ENCODE data around the gene SLC38A1. TPM values are rescaled to one million over a fixed set of nuclear protein-coding genes. Genes with fewer than 3 reads are reported as not detected.

The SLC38A1 gene
- total RNA-seq, 4 donors from 2014 or later: 41.9 to 82.3 (median 49.8) TPM

GRCh38 chr12:46246021-46246700 is 22.7 kb downstream of the SLC38A1 start:
- no peak overlapping the region for H3K27ac ChIP-seq
- no peak for DNase-seq
- H3K4me3 ChIP-seq: no peak overlapping the region
- peaks cover 0 to 6% (median 0%) of the 10 kb centered on the region in 3 donors for H3K36me3 ChIP-seq
- H3K9me3 ChIP-seq: no peaks in the 10 kb centered on the region
- no peaks in the 10 kb centered on the region for H3K4me1 ChIP-seq
- TF ChIP-seq CTCF (IDR thresholded peaks at IDR 0.05) (no peak), POLR2A (IDR thresholded peaks at IDR 0.05) (no peak)
- H3K27me3 ChIP-seq: no peaks in the 10 kb centered on the region

DNA sequence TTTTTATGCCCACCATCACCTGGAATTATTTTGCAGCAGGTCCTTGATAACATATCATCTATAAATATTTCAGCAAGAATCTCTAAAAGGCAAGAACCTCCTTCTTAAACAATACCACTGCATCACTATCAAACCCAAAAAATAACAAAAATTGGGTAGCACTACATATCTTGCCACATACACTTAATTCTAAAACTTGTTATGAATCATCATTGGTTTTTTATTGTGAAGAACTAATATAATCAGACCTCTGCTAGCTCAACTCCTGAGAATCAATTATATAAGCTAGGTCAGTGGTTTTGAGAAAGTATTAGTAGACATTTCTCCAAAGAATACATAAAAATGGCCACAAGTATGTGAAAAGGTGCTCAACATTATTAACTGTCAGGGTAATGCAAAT is 23.8 kb downstream of the SLC38A1 start:
- Histone ChIP-seq H3K27me3 (no peaks in the 10 kb centered on the region), H3K36me3 (peaks cover 0 to 13% (median 0%) of the 10 kb centered on the region in 3 donors), H3K4me1 (no peaks in the 10 kb centered on the region), H3K9me3 (no peaks in the 10 kb centered on the region), H3K27ac (no peak overlapping the region), H3K4me3 (no peak overlapping the region)
- DNase-seq: no peak
- TF ChIP-seq POLR2A (IDR thresholded peaks at IDR 0.05): no peak
- no peak for TF ChIP-seq CTCF (IDR thresholded peaks at IDR 0.05)

DNA sequence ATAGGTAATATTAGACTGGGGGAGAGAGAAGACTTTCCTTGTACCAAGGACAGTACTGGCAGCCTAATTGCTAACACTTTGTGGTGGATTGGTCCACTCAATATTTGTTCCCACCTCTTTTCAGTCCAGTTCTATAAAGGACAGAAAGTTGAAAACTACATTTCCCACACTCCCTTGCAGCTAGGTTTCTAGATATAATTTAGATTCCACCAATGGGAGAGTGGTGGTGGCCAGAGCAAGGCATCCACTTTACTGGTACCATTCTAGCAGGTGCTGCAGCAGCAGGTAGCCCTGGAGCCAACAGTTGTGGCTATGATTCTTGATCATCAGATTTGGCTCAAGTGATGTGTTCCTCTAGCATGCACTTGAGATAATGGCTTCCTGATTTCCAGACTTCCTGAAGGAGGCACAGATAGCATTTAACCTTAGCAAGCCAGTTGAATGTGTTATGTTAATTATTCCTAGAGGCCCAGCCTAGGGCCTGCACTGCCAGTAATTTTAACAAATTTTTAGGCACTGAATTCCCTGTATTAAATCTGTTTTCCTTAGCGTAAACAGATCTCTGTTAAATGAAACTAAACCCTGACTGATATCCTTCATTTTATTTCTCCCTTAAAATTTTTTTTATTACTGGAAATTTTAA is 24.4 kb downstream of the SLC38A1 start:
- no peak overlapping the region for H3K27ac ChIP-seq
- TF ChIP-seq CTCF (IDR thresholded peaks at IDR 0.05) (no peak), POLR2A (IDR thresholded peaks at IDR 0.05) (no peak)
- peaks cover 0 to 14% (median 0%) of the 10 kb centered on the region in 3 donors for H3K36me3 ChIP-seq
- no peaks in the 10 kb centered on the region for H3K4me1 ChIP-seq
- H3K27me3 ChIP-seq: no peaks in the 10 kb centered on the region
- H3K4me3 ChIP-seq: no peak overlapping the region
- no peak for DNase-seq
- no peaks in the 10 kb centered on the region for H3K9me3 ChIP-seq

DNA sequence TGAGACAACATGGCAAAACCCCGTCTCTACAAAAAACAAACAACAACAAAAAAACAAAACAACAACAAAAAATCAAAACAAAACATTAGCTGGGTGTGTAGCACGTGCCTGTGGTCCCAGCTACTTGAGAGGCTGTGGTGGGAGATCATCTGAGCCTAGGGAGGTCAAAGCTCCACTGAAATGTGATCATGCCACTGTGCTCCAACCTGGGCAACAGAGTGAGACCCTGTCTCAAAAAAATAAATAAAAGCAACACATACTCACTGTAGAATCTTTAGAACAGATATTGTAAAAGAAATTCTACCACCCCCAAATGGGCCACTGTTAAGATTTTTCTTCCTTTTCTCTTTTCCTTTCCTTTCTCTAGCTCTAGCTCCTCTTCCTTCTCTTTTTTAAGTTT is 26.3 kb downstream of the SLC38A1 start:
- TF ChIP-seq POLR2A (IDR thresholded peaks at IDR 0.05) (no peak), CTCF (IDR thresholded peaks at IDR 0.05) (no peak)
- no peaks in the 10 kb centered on the region for H3K9me3 ChIP-seq
- peaks cover 0 to 25% (median 0%) of the 10 kb centered on the region in 3 donors for H3K36me3 ChIP-seq
- no peaks in the 10 kb centered on the region for H3K4me1 ChIP-seq
- H3K27ac ChIP-seq: no peak overlapping the region
- H3K4me3 ChIP-seq: no peak overlapping the region
- no peak for DNase-seq
- H3K27me3 ChIP-seq: no peaks in the 10 kb centered on the region

GRCh38 chr12:46240436-46240835 is 28.4 kb downstream of the SLC38A1 start:
- TF ChIP-seq CTCF (IDR thresholded peaks at IDR 0.05) (no peak), POLR2A (IDR thresholded peaks at IDR 0.05) (no peak)
- Histone ChIP-seq H3K4me3 (no peak overlapping the region), H3K4me1 (no peaks in the 10 kb centered on the region), H3K36me3 (peaks cover 0 to 25% (median 0%) of the 10 kb centered on the region in 3 donors), H3K27ac (no peak overlapping the region), H3K27me3 (no peaks in the 10 kb centered on the region), H3K9me3 (no peaks in the 10 kb centered on the region)
- DNase-seq: no peak
